HG03439 (cell line): ENCODE measurements around the gene KLHL42.
"Not testable (repeated sequence)": the region's sequence is repeated elsewhere in the genome, so short reads cannot be mapped to it uniquely, and the experiment has no call there.

ENCODE experiments used
- ATAC-seq: cut with Tn5 transposase; IDR thresholded peaks from one replicate; pipeline ENCODE4 v1.9.1; 2021; ENCODE audit warnings: mild to moderate bottlenecking, moderate library complexity; ENCODE audit not compliant: unreplicated experiment

KLHL42 gene, protein sequence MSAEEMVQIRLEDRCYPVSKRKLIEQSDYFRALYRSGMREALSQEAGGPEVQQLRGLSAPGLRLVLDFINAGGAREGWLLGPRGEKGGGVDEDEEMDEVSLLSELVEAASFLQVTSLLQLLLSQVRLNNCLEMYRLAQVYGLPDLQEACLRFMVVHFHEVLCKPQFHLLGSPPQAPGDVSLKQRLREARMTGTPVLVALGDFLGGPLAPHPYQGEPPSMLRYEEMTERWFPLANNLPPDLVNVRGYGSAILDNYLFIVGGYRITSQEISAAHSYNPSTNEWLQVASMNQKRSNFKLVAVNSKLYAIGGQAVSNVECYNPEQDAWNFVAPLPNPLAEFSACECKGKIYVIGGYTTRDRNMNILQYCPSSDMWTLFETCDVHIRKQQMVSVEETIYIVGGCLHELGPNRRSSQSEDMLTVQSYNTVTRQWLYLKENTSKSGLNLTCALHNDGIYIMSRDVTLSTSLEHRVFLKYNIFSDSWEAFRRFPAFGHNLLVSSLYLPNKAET

GRCh38 chr12:27779920-27780611, at the start of gene KLHL42, which contains the start of gene MANSC4:
Gene KLHL42, plus strand, starts transcription at chr12:27780233. Its CDS starts 98 bp downstream, at chr12:27780331.
Gene MANSC4, minus strand, starts transcription at chr12:27780236. Its CDS starts 8,960 bp downstream, at chr12:27771276.
- ATAC-seq, result peak; percentile 74

DNA sequence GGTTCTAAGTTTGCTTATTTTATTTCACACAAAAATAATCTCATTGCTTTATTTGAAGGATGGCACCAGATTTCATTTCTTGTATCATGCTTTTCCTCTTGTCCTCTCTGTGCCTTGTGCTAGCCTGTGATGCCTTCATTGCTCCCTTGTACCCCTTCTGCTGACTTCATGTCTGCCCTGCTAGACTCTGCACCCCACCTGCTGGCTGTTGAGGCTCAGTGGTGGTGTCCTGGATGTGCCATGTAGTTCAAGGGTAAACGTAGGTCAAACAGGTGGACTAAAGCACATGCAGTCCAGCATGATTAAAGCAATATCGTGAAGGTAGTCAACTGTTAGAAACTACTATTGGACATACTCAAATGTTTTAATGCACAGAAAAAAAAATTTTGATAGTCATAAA, 47.8 kb upstream of the KLHL42 start:
- ATAC-seq, result no peak

GRCh38 chr12:27733052-27733656, 46.9 kb upstream of the KLHL42 start:
- peak; percentile 79 for ATAC-seq

DNA sequence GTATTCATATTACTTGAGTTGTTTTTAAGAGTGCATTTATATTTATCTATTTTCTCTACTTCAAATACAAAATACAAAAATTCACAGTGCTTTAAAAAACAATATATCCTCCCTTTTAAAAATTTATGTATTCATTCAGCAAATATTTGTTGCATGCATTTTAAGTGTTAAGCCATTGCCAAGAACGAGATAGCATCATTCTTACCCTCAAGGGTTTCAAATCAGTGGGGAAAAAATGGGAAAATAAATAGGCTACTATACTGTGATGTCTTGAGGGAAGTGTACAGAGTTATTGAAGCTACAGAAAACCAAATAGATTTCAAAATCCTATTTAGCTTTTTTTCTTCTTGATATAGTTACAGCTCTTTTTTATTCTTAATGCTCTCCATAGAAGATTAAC, 46.2 kb upstream of the KLHL42 start:
- no peak for ATAC-seq

DNA sequence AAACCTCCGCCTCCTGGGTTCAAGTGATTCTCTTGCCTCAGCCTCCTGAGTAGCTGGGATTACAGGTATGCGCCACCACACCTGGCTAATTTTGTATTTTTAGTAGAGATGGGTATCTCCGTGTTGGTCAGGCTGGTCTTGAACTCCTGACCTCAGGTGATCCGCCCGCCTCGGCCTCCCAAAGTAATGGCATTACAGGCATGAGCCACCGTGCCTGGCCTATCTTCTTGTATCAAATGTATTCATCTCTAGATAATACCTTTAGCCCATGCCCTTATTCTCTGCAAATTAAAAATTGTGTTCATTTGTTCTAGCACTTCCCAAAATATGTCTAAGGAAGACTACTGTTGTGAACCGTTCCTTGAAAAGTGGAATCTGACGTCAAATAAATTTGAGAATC, 45.7 kb upstream of the KLHL42 start:
- not testable (repeated sequence) for ATAC-seq

GRCh38 chr12:27743601-27744000, 36.4 kb upstream of the KLHL42 start:
- no peak for ATAC-seq

DNA sequence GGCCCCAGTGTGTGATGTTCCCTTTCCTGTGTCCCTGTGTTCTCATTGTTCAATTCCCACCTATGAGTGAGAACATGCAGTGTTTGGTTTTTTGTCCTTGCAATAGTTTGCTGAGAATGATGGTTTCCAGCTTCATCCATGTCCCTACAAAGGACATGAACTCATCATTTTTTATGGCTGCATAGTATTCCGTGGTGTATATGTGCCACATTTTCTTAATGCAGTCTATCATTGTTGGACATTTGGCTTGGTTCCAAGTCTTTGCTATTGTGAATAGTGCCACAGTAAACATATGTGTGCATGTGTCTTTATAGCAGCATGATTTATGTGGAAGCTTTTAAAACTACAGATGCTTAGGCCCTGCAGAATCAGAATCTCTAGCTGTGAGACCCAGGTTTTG, 34.3 kb upstream of the KLHL42 start:
- not testable (repeated sequence) for ATAC-seq

DNA sequence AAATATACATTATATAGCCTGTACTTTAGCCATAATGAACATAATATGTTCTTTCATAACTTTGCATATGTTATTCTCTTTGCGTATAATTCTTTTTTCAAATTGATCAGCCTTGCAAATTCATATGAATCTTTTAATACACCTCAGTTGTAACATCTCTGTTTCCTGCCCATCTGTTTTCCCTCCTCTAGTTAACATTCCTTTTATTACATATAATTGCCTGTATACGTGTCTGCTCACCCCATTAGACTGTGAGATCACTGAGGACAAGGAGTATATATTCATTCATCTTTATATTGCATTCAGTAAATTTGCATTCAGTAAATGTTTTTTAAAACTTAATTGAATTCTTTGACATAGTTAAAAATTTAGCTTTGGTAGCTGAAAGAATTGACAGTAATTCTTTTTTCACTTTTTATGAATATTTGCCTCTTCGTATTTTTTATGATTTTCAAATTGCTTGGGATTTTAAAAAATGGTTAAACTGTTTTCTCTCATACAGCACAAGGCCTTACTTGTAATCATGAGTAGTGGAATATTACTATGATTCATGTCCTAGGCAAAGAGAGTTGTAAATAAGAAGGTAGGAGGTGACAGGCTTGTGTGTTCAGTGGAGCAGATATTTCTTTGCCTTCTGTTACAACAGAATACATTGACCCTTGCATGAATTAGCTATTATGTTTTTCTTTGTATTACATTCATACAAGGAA, 32.8 kb upstream of the KLHL42 start:
- ATAC-seq, result no peak

DNA sequence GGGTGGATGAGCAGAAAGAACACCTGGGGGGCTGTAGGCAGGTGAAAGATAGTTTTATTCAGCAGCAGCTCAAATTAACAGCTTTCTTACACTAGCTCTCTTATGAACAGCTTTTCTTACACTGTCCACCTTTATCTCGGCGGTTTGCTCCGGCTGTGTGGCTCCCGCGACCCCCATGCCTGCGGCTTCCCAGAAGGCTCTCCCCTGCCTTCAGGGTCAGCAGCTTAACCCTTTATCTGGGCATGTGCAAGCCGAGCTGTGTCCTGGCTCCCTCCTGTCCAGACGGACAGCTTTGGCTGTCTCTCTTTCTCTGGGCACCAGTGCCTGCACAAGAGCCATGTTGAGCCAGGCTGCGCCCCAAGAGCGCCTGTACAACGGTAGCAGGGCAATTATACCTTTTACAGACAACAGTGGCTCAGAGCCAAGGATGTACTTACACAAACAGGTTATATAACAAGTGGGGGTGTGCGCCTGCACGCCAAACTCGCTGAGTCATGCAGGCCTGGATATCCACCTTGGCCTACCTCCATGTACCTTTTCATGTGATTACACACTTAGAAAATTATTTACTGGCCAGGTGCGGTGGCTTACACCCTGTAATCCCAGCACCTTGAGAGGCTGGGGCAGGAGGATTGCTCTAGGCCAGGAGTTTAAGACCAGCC, 28.5 kb upstream of the KLHL42 start:
- no peak for ATAC-seq

- ATAC-seq, result no peak
These were observed 25.2 kb upstream of the KLHL42 start for GRCh38 chr12:27754795-27755194.

GRCh38 chr12:27756670-27757195, 23.3 kb upstream of the KLHL42 start:
- ATAC-seq, result no peak

GRCh38 chr12:27762757-27763156, 17.3 kb upstream of the KLHL42 start:
- ATAC-seq, result no peak

GRCh38 chr12:27766587-27766986, 13.4 kb upstream of the KLHL42 start:
- no peak for ATAC-seq

DNA sequence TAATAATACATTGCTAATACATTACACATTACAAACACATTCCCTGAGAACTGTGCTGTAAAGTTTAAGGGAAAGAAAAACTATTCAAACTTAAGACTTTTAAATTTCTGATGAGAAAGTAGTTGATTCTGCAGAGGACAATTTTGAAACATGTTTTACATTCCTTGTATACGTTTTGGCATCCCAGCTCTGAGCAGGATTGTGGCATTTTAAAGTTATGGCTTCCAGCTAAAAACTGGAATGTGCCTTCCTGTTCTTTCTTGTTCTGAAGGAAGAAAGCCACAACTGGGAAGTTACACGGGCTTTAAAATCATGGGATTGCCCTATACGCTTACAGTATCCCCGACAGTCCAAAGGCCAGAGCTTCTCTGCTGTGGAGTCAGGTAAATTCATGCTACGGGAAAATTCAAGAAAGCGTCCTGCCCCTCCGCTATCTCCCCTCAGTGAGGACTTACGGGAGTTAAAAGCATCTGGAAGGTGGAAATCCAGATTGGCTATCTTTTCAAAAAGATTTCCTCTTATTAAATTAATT, 10.8 kb upstream of the KLHL42 start:
- ATAC-seq, result no peak

DNA sequence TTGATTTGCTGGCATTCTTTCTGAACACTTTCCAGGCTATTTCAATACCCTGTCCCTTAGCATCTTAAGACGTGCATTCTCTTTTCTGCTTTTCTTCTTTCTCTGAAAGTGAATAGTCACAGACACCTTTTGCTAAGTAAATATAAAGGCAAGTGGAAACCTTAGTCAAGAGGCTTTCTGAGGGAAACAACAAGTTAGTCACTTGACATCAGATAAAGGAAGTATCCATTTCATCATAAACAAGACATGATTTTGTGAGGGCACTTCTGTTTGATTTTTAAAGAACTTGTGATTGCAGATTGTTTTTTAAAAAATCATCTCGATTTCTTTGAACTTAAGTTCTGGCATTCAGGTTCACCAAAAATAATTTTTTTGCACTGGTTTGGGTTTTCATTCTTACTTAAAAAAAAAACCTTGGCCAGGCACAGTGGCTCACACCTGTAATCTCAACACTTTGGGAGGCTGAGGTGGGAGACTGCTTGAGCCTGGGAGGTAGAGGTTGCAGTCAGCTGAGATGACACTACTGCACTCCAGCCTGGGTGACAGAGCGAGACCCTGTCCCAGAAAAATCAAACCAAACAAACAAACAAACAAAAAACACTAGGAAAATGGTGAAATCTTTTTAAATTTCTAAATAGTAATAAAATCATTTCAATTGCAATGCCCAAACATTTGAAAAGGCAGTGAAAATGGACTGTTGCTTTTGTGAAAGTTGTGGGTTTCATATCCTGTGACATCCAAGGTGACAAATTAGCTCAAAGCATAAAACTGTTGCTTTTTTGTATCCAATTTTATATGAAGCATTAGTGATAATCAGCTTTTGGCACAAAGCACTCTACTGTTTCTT, 8.3 kb upstream of the KLHL42 start:
- no peak for ATAC-seq

- no peak for ATAC-seq
These were observed 7.5 kb upstream of the KLHL42 start for GRCh38 chr12:27772328-27773049.

- no peak for ATAC-seq
These were observed 2.9 kb upstream of the KLHL42 start for GRCh38 chr12:27777141-27777540.

DNA sequence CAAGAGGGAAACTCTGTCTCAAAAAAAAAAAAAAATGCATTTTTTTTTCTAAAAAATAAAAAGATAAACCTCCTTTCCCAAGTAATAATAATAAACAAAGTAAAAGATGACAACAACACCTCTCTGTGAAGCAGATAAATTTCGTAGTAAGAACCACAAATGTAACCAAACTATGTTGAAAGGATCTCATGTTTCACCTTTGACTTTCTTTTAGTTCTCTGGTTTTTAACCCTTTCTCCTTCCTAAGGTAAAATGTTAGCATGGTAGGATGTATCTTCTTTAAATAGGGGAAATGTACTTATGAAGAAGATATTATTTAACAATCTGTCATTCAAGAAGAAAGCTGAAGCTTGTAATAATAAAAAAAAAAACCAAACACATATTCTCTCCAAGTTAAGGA, 1.8 kb upstream of the KLHL42 start:
- ATAC-seq, result no peak
